Measurements from ENCODE around the gene LPP. TPM values are rescaled to one million over a fixed set of nuclear protein-coding genes. Genes with fewer than 3 reads are reported as not detected.

LPP gene
- polyA plus RNA-seq, 2 of the 4 experiments (the other 2 are of a cell fraction), result 11.0 to 30.8 TPM

DNA sequence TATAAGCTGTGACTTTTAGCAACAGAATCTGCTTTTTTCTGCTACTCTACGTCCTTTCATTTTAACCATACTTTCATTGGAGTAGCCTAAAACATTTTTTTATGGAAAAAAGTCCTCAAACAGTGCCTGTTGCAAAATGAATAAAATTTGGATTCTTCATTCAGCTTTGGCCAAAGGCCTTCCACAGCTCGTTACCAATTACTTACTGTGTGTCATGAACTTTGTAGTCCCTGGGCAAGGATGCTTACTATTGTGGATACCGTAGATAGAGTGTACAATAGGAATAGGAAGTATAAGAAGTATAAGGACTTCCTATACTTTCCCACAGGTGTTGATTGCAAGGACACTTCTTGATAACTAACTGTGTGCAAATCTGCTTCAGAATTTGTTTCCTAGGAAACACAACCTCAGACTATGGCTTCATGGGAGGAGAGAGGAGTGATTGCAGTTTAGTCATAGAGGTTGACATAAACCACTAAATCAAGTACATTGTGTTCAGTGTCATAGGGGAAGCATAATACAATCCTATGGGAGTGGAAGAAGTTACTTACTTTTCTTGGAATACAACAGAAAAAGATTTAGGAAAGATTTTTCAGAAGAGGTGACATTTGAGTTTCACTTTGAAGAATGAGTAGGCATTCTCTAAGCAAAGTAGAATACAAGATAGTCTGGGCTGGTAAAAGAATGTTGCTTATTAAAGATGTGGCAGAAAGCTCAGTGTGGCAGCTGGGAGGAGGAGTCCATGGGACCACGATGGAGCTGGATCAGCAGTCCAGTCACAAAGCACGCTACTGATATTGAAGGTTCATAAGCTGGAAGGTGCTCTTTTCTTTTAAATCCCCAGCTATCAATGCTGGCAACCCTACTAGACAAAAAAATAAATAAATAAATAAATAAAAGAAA lies 708.1 kb downstream of the LPP start:
- Histone ChIP-seq H3K27ac (no peak overlapping the region), H3K4me1 (peaks cover 10% of the 10 kb centered on the region; the same call in 2 of the 3 replicates), H3K4me3 (no peak overlapping the region), H3K4me2 (no peak overlapping the region), H3K9me3 (no peaks in the 10 kb centered on the region)
- no peak for DNase-seq (ENCODE audit: low read depth in 1 of 2, low spot score in 1 of 2)
- CTCF ChIA-PET, result no interaction called here
- POLR2A ChIA-PET, result no interaction called here
- TF ChIP-seq EHMT2 (IDR thresholded peaks at IDR 0.05; ENCODE audit: low read depth) (no peak), FOXS1 (CRISPR knock-in tag; IDR thresholded peaks at IDR 0.05) (no peak), GATA3 (IDR thresholded peaks at IDR 0.05; ENCODE audit: borderline replicate concordance) (no peak), CBX2 (IDR thresholded peaks at IDR 0.05; ENCODE audit: borderline replicate concordance, low read depth) (no peak), TFCP2L1 (CRISPR knock-in tag; IDR thresholded peaks at IDR 0.05) (no peak), SMC3 (IDR thresholded peaks at IDR 0.05) (no peak), ZNF302 (CRISPR knock-in tag; IDR thresholded peaks at IDR 0.05) (no peak), MAZ (IDR thresholded peaks at IDR 0.05; ENCODE audit: borderline replicate concordance, low read depth, low read length) (no peak), CHD4 (IDR thresholded peaks at IDR 0.05; ENCODE audit: borderline replicate concordance) (no peak), CBX8 (IDR thresholded peaks at IDR 0.05) (no peak), HOXA7 (CRISPR knock-in tag; IDR thresholded peaks at IDR 0.05) (no peak)
- TF ChIP-seq, protein P1, sequence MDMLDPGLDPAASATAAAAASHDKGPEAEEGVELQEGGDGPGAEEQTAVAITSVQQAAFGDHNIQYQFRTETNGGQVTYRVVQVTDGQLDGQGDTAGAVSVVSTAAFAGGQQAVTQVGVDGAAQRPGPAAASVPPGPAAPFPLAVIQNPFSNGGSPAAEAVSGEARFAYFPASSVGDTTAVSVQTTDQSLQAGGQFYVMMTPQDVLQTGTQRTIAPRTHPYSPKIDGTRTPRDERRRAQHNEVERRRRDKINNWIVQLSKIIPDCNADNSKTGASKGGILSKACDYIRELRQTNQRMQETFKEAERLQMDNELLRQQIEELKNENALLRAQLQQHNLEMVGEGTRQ (IDR thresholded peaks at IDR 0.05), result no peak
- TF ChIP-seq, protein P2, sequence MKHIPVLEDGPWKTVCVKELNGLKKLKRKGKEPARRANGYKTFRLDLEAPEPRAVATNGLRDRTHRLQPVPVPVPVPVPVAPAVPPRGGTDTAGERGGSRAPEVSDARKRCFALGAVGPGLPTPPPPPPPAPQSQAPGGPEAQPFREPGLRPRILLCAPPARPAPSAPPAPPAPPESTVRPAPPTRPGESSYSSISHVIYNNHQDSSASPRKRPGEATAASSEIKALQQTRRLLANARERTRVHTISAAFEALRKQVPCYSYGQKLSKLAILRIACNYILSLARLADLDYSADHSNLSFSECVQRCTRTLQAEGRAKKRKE (CRISPR knock-in tag; IDR thresholded peaks at IDR 0.05; ENCODE audit: low read depth), result no peak
- FAIRE-seq, result no peak
- 90% methylated on average over 5 of the region's 5 CpGs for WGBS (ENCODE audit: missing lambda C conversion rate)
- no peak for ATAC-seq

GRCh38 chr3:188863999-188864406 lies 710.0 kb downstream of the LPP start:
- POLR2A ChIA-PET, result no interaction called here
- no peak for FAIRE-seq
- TF ChIP-seq MYC (IDR thresholded peaks at IDR 0.05; ENCODE audit: borderline replicate concordance, low read length) (no peak), SREBF2 (IDR thresholded peaks at IDR 0.05) (no peak), NFE2L2 (conservative IDR thresholded peaks at IDR 0.05; ENCODE audit: low read length) (no peak), CEBPB (IDR thresholded peaks at IDR 0.05) (no peak), BHLHE40 (IDR thresholded peaks at IDR 0.05; ENCODE audit: low read depth, low read length) (no peak), RNF2 (IDR thresholded peaks at IDR 0.05; ENCODE audit: borderline replicate concordance, low read depth) (no peak), CHD4 (IDR thresholded peaks at IDR 0.05; ENCODE audit: borderline replicate concordance) (no peak), CTCF (IDR thresholded peaks at IDR 0.05) (no peak), HOXA7 (CRISPR knock-in tag; IDR thresholded peaks at IDR 0.05) (no peak), MAFK (IDR thresholded peaks at IDR 0.05; ENCODE audit: partially characterized antibody) (no peak), ZSCAN20 (CRISPR knock-in tag; IDR thresholded peaks at IDR 0.05) (no peak), MAZ (IDR thresholded peaks at IDR 0.05; ENCODE audit: borderline replicate concordance, low read depth, low read length) (no peak), RFX5 (IDR thresholded peaks at IDR 0.05) (no peak), EP300 (IDR thresholded peaks at IDR 0.05) (no peak)
- TF ChIP-seq, protein P3, sequence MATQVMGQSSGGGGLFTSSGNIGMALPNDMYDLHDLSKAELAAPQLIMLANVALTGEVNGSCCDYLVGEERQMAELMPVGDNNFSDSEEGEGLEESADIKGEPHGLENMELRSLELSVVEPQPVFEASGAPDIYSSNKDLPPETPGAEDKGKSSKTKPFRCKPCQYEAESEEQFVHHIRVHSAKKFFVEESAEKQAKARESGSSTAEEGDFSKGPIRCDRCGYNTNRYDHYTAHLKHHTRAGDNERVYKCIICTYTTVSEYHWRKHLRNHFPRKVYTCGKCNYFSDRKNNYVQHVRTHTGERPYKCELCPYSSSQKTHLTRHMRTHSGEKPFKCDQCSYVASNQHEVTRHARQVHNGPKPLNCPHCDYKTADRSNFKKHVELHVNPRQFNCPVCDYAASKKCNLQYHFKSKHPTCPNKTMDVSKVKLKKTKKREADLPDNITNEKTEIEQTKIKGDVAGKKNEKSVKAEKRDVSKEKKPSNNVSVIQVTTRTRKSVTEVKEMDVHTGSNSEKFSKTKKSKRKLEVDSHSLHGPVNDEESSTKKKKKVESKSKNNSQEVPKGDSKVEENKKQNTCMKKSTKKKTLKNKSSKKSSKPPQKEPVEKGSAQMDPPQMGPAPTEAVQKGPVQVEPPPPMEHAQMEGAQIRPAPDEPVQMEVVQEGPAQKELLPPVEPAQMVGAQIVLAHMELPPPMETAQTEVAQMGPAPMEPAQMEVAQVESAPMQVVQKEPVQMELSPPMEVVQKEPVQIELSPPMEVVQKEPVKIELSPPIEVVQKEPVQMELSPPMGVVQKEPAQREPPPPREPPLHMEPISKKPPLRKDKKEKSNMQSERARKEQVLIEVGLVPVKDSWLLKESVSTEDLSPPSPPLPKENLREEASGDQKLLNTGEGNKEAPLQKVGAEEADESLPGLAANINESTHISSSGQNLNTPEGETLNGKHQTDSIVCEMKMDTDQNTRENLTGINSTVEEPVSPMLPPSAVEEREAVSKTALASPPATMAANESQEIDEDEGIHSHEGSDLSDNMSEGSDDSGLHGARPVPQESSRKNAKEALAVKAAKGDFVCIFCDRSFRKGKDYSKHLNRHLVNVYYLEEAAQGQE (IDR thresholded peaks at IDR 0.05), result no peak

More at GRCh38 chr3:188863999-188864406, 710.0 kb downstream of the LPP start:
- H3K4me2 ChIP-seq, result no peak overlapping the region
- no peak overlapping the region for H3K4me3 ChIP-seq
- DNase-seq (ENCODE audit: low read depth in 1 of 2, low spot score in 1 of 2) (no peak), ATAC-seq (no peak)
- WGBS (ENCODE audit: missing lambda C conversion rate), result 85% methylated on average over 3 of the region's 3 CpGs
- peaks cover 10% of the 10 kb centered on the region; the same call in 2 of the 3 replicates for H3K4me1 ChIP-seq
- no peaks in the 10 kb centered on the region for H3K9me3 ChIP-seq
- no peak overlapping the region for H3K27ac ChIP-seq
- CTCF ChIA-PET, result interaction anchor here (2.0 kb wide), 1 partner anchor 90 kb away, joined by 5 read pairs; no protein-coding TSS in a partner anchor
